Upper lobe of left lung (tissue), 6 donors: ENCODE results near the gene ANKRD10. TPM values are rescaled to one million over a fixed set of nuclear protein-coding genes. Genes with fewer than 3 reads are reported as not detected.

Source experiments
- ATAC-seq, 2 donors: fragments of 200-7000 bp; cut with Tn5 transposase; one replicate each; pipeline ENCODE4 v1.9.1; 2022; ENCODE audit warnings: mild to moderate bottlenecking in 2 of 2, moderate library complexity in 2 of 2; ENCODE audit not compliant: low FRiP score in 2 of 2
- DNase-seq, 2 donors: peaks; one replicate each; pipeline ENCODE4 v3.0.0-alpha.2; 2019 to 2020
- H3K27ac ChIP-seq, 4 donors: fragments of 200-600 bp; sonication (generic); one replicate each; pipeline ENCODE4 v1.5.1; 2016 to 2019
- H3K27me3 ChIP-seq, 4 donors: fragments of 200-600 bp; sonication (generic); one replicate each; pipeline ENCODE4 v1.5.1; 2017 to 2019
- H3K36me3 ChIP-seq, 4 donors: fragments of 200-600 bp; sonication (generic); one replicate each; pipeline ENCODE4 v1.5.1; 2016 to 2019
- H3K4me1 ChIP-seq, 4 donors: fragments of 200-600 bp; sonication (generic); one replicate each; pipeline ENCODE4 v1.5.1; 2018 to 2019
- H3K4me3 ChIP-seq, 4 donors: fragments of 200-600 bp; sonication (generic); one replicate each; pipeline ENCODE4 v1.5.1; 2017 to 2019; ENCODE audit warnings: mild to moderate bottlenecking in 2 of 4, moderate library complexity in 1 of 4
- H3K9me3 ChIP-seq, 4 donors: fragments of 200-600 bp; sonication (generic); one replicate each; pipeline ENCODE4 v1.5.1; 2018 to 2019
- EP300 ChIP-seq, 4 donors: sonication (generic); formaldehyde crosslinking; IDR thresholded peaks; one replicate each; pipeline ENCODE4 v1.5.1; 2017; ENCODE audit warnings: antibody characterized with exemption in 4 of 4, control low read depth in 2 of 4
- POLR2A ChIP-seq, 4 donors: fragments of 450-650 bp; IDR thresholded peaks; one replicate each; pipeline ENCODE4 v1.5.1; 2016 to 2017; ENCODE audit warnings: antibody characterized with exemption in 4 of 4, mild to moderate bottlenecking in 2 of 4
- POLR2AphosphoS5 ChIP-seq, 2 donors: sonication (generic); formaldehyde crosslinking; IDR thresholded peaks; one replicate each; pipeline ENCODE4 v1.5.1; 2017; ENCODE audit warnings: antibody characterized with exemption in 2 of 2
- WGBS, 2 donors: methylation state at CpG; one replicate each; pipeline ENCODE4 v1.1.5; 2017 to 2018; 5-methylcytosine and 5-hydroxymethylcytosine counted together
- total RNA-seq, 6 donors: library from RNA; depleted of rRNA in 4 of 6; stranded (reverse); fragments of >200 nt in 4 of 6; gene quantifications; one replicate each; pipeline versions ENCODE4 v1.1.0 to v1.2.1, GENCODE V29; 2016 to 2021
- TF ChIP-seq, protein P1 (sequence below), 6 experiments: fragments of 450-650 bp in 4 of 6; fragments of 200-600 bp in 2 of 6; sonication (generic) in 2 of 6; IDR thresholded peaks; one replicate each; pipeline ENCODE4 v1.5.1; 2016 to 2019; ENCODE audit warnings: antibody characterized with exemption in 6 of 6
- donor health status: DM: no; HTN: no; CAD: no; lungs with moderate emphysema.
- donor health status: DM: no; HTN: yes; CAD: no; lungs with severe emphysema.

The ANKRD10 gene
- total RNA-seq, 6 donors from 2014 or later: 91.4 to 190 (median 107) TPM

DNA sequence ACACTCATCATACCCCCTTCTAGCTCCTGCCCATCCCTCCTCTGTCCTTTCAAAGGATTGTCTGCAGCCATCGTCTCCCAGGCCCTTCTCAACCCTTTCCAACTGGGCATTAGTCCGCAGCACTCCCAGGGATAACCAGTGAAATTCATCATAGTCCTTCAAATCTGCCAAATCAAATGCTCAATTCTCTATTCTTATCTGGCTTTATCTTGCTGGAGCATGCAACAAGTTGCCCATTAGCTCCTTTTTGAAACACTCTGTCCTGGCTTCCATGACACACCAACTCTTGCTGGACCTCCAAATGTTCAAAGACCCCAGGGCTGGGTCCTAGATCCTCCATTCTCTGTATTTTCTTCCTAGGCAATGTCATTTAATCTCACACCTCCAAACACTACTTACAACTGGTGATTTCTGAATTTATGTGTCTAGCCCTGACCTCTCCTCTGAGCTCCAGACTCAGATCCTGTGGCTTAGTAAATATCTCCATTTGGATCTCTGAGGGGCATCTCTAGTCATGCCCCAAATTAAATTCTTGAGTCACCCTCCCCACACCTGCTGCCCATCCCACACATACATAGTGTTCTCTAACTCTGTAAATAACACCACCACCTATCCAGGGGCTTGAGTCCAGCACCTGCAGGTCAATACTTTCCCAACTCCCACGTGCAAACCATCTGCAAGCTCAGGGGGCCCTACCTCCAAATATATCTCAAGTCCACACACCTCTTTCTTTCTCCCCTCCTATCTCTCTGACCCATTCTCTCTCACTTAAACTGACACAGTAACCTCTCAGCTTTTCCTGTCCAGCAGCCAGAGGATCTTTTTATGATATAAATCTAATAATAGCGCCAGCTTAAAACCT lies 9.1 kb upstream of the ANKRD10 start:
- Histone ChIP-seq H3K4me1 (no peaks in the 10 kb centered on the region), H3K36me3 (no peaks in the 10 kb centered on the region), H3K9me3 (no peaks in the 10 kb centered on the region), H3K4me3 (no peak overlapping the region), H3K27me3 (no peaks in the 10 kb centered on the region), H3K27ac (no peak overlapping the region)
- no peak for ATAC-seq
- DNase-seq: no peak
- WGBS, 2 donors: 83 to 84% methylated on average over 4 of the region's 4 CpGs
- TF ChIP-seq POLR2A (IDR thresholded peaks at IDR 0.05) (no peak), POLR2AphosphoS5 (IDR thresholded peaks at IDR 0.05) (no peak), EP300 (IDR thresholded peaks at IDR 0.05) (no peak)
- TF ChIP-seq, protein P1, sequence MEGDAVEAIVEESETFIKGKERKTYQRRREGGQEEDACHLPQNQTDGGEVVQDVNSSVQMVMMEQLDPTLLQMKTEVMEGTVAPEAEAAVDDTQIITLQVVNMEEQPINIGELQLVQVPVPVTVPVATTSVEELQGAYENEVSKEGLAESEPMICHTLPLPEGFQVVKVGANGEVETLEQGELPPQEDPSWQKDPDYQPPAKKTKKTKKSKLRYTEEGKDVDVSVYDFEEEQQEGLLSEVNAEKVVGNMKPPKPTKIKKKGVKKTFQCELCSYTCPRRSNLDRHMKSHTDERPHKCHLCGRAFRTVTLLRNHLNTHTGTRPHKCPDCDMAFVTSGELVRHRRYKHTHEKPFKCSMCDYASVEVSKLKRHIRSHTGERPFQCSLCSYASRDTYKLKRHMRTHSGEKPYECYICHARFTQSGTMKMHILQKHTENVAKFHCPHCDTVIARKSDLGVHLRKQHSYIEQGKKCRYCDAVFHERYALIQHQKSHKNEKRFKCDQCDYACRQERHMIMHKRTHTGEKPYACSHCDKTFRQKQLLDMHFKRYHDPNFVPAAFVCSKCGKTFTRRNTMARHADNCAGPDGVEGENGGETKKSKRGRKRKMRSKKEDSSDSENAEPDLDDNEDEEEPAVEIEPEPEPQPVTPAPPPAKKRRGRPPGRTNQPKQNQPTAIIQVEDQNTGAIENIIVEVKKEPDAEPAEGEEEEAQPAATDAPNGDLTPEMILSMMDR (IDR thresholded peaks at IDR 0.05): no peak

DNA sequence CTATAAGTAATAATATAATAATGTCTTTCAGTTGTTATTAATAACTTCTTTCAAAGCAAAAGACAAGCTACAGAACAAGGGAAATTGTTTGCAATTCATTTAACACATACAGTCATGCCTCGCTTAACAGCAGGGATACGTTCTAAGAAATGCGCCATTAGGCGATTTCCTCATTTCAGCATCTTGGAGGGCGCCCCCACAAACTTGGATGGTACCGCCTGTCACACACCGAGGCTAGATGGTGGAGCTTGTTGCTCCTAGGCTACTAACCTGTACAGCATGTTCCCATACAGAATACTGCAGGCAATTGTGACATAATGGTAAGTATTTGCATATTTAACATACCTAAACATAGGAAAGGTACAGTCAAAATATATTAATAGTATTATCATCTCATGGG lies 8.2 kb upstream of the ANKRD10 start:
- Histone ChIP-seq H3K36me3 (no peaks in the 10 kb centered on the region), H3K4me3 (no peak overlapping the region), H3K9me3 (no peaks in the 10 kb centered on the region), H3K27ac (no peak overlapping the region), H3K4me1 (no peaks in the 10 kb centered on the region), H3K27me3 (no peaks in the 10 kb centered on the region)
- ATAC-seq: no peak
- TF ChIP-seq EP300 (IDR thresholded peaks at IDR 0.05) (no peak), POLR2AphosphoS5 (IDR thresholded peaks at IDR 0.05) (no peak), POLR2A (IDR thresholded peaks at IDR 0.05) (no peak)
- TF ChIP-seq, protein P1 (IDR thresholded peaks at IDR 0.05): no peak
- no peak for DNase-seq
- 84 to 86% methylated on average over 7 of the region's 7 CpGs for WGBS, 2 donors

DNA sequence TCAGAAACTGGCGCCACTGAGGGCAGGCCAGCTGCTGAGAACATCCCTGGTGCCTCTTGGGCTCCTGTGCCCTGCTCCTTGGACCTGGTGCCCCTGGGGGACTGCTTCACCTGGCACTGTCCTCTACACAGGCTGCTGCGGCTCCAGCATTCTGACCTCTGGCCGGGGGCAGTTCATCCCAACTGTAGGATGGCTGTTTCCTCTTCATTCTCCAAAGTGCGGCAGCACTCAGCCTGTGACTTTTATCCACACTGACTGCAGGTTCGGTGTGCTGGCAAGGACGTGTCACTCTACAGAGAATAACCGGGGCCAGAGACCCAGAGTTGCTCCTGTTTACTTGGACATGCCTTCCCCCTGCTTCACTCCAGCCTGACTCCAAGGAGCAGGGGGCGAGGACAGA lies 7.6 kb upstream of the ANKRD10 start:
- H3K4me1 ChIP-seq: no peaks in the 10 kb centered on the region
- no peaks in the 10 kb centered on the region for H3K9me3 ChIP-seq
- no peaks in the 10 kb centered on the region for H3K36me3 ChIP-seq
- ATAC-seq (no peak), DNase-seq (no peak)
- WGBS, 2 donors: 55 to 68% methylated on average over 8 of the region's 8 CpGs
- no peaks in the 10 kb centered on the region for H3K27me3 ChIP-seq
- no peak overlapping the region for H3K4me3 ChIP-seq
- H3K27ac ChIP-seq: no peak overlapping the region
- TF ChIP-seq POLR2AphosphoS5 (IDR thresholded peaks at IDR 0.05): no peak
- TF ChIP-seq, protein P1 (IDR thresholded peaks at IDR 0.05): no peak
- no peak for TF ChIP-seq EP300 (IDR thresholded peaks at IDR 0.05)
- TF ChIP-seq POLR2A (IDR thresholded peaks at IDR 0.05): no peak

DNA sequence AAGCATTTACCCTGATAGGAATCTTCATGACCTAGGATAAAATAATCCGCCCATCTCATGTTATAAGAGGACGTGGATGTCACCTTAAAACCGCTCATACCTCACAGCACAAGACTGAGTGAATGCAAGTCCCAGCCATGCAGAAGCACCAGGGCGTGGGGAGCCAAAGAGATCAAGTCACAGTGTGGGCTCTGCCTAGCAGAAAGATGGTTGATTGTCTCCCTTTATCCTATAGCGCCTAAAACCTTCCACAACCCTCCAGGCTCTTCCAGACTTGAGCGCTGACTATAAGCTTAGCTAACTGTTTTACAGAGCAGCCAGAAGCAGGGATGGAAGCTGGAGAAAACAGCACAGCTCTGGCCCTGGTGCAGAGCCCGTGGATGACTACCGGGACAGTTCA lies 6.8 kb upstream of the ANKRD10 start:
- H3K4me3 ChIP-seq: no peak overlapping the region
- H3K36me3 ChIP-seq: no peaks in the 10 kb centered on the region
- H3K27me3 ChIP-seq: no peaks in the 10 kb centered on the region
- DNase-seq: no peak
- no peak for ATAC-seq
- 85 to 88% methylated on average over 8 of the region's 8 CpGs for WGBS, 2 donors
- peaks cover under 1 to 5% (median 3%) of the 10 kb centered on the region in 4 donors for H3K4me1 ChIP-seq
- H3K27ac ChIP-seq: no peak overlapping the region
- no peaks in the 10 kb centered on the region for H3K9me3 ChIP-seq
- TF ChIP-seq, protein P1 (IDR thresholded peaks at IDR 0.05): no peak
- no peak for TF ChIP-seq EP300 (IDR thresholded peaks at IDR 0.05)

DNA sequence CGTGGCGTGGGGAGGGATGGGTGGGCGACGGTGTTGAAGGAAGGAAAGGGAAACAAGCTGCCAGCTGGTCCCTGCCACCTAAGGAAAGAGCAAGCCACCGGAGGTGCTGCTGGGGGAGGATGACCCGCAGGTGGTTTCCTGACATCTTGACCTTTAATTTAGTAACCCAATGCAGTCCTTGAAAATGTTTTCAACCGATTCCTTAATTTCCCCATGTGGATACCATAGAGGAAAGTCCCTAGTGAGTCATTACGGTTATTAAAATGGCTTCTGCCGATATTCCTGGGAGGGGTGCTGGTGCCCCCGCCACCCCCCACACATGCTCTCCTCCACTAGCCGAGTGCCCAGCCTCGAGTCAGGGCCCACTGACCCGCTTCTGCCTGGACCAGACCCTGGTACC lies 6.3 kb upstream of the ANKRD10 start:
- H3K27ac ChIP-seq: no peak overlapping the region
- no peak for TF ChIP-seq POLR2A (IDR thresholded peaks at IDR 0.05)
- TF ChIP-seq EP300 (IDR thresholded peaks at IDR 0.05): no peak
- TF ChIP-seq, protein P1 (IDR thresholded peaks at IDR 0.05): no peak
- TF ChIP-seq POLR2AphosphoS5 (IDR thresholded peaks at IDR 0.05): no peak
- H3K36me3 ChIP-seq: no peaks in the 10 kb centered on the region
- no peak overlapping the region for H3K4me3 ChIP-seq
- H3K9me3 ChIP-seq: no peaks in the 10 kb centered on the region
- H3K4me1 ChIP-seq: peaks cover 5 to 10% (median 6%) of the 10 kb centered on the region in 4 donors
- ATAC-seq: no peak
- WGBS, 2 donors: 43 to 63% methylated on average over 13 of the region's 13 CpGs
- H3K27me3 ChIP-seq: no peaks in the 10 kb centered on the region
- peak in 1 of 2 donors; percentile 54 for DNase-seq
